HEK293T (cell line): ENCODE measurements around the gene ANK2.

ENCODE experiments used
- CTCF ChIA-PET: fragments of 350-600 bp; formaldehyde crosslinking; extraction: SDS; loops from one replicate; lab custom pipeline; 2021; ENCODE audit warnings: antibody characterized with exemption, inconsistent platforms; lab: Yijun Ruan, JAX
- POLR2A ChIA-PET: fragments of 350-600 bp; formaldehyde crosslinking; extraction: SDS; loops from one replicate; lab custom pipeline; 2020; ENCODE audit warnings: antibody characterized with exemption, inconsistent platforms; lab: Yijun Ruan, JAX
- DNase-seq: peaks from one replicate; pipeline ENCODE4 v3.0.0; 2012; ENCODE audit warnings: mixed read lengths; ENCODE audit errors: extremely low spot score
- ARNT ChIP-seq: fragments of 450-650 bp; IDR thresholded peaks from 2 replicates; pipeline ENCODE4 v1.6.1; 2017; ENCODE audit warnings: mild to moderate bottlenecking
- BHLHE40 ChIP-seq: fragments of 450-650 bp; IDR thresholded peaks from 2 replicates; pipeline ENCODE4 v1.6.1; 2016; ENCODE audit warnings: mild to moderate bottlenecking, moderate library complexity, borderline replicate concordance
- CTBP1 ChIP-seq: fragments of 450-650 bp; IDR thresholded peaks from 2 replicates; pipeline ENCODE4 v1.6.1; 2016; ENCODE audit warnings: borderline replicate concordance
- ELF4 ChIP-seq: fragments of 450-650 bp; IDR thresholded peaks from 2 replicates; pipeline ENCODE4 v1.6.1; 2017; ENCODE audit warnings: antibody characterized with exemption
- FOXA1 ChIP-seq: fragments of 450-650 bp; IDR thresholded peaks from 2 replicates; pipeline ENCODE4 v1.6.1; 2016; ENCODE audit warnings: mild to moderate bottlenecking
- FOXK2 ChIP-seq: fragments of 450-650 bp; IDR thresholded peaks from 2 replicates; pipeline ENCODE4 v1.6.1; 2016; ENCODE audit warnings: mild to moderate bottlenecking
- FOXM1 ChIP-seq: fragments of 450-650 bp; IDR thresholded peaks from 2 replicates; pipeline ENCODE4 v1.6.1; 2017; ENCODE audit warnings: mild to moderate bottlenecking, borderline replicate concordance
- HDGF ChIP-seq: fragments of 450-650 bp; IDR thresholded peaks from 2 replicates; pipeline ENCODE4 v1.6.1; 2017; ENCODE audit warnings: antibody characterized with exemption, borderline replicate concordance
- L3MBTL2 ChIP-seq: fragments of 450-650 bp; conservative IDR thresholded peaks from 2 replicates; pipeline ENCODE4 v1.6.1; 2016; ENCODE audit warnings: mild to moderate bottlenecking
- LEF1 ChIP-seq: fragments of 450-650 bp; IDR thresholded peaks from 2 replicates; pipeline ENCODE4 v1.6.1; 2017; ENCODE audit warnings: mild to moderate bottlenecking, borderline replicate concordance
- NFRKB ChIP-seq: fragments of 450-650 bp; IDR thresholded peaks from 2 replicates; pipeline ENCODE4 v1.6.1; 2016; ENCODE audit warnings: mild to moderate bottlenecking, moderate library complexity
- PKNOX1 ChIP-seq: fragments of 450-650 bp; IDR thresholded peaks from 2 replicates; pipeline ENCODE4 v1.6.1; 2016
- SP1 ChIP-seq: fragments of 450-650 bp; IDR thresholded peaks from 2 replicates; pipeline ENCODE4 v1.6.1; 2017
- SUZ12 ChIP-seq: fragments of 450-650 bp; IDR thresholded peaks from 2 replicates; pipeline ENCODE4 v1.6.1; 2016; ENCODE audit warnings: mild to moderate bottlenecking
- TARDBP ChIP-seq: fragments of 450-650 bp; IDR thresholded peaks from 2 replicates; pipeline ENCODE4 v1.6.1; 2016
- ZNF384 ChIP-seq: fragments of 450-650 bp; IDR thresholded peaks from 2 replicates; pipeline ENCODE4 v1.6.1; 2016

ANK2 gene

GRCh38 chr4:113154281-113154680 lies 104.8 kb downstream of the ANK2 start:
- CTCF ChIA-PET: interaction anchor here (1.4 kb wide), 1 partner anchor 24 kb away, joined by 3 read pairs; no protein-coding TSS in a partner anchor
- POLR2A ChIA-PET: no interaction called here

GRCh38 chr4:113157086-113157857 lies 107.8 kb downstream of the ANK2 start:
- TF ChIP-seq NFRKB (no peak), CTBP1 (no peak), TARDBP (no peak), FOXA1 (no peak), ELF4 (no peak), L3MBTL2 (no peak), FOXM1 (no peak)
- POLR2A ChIA-PET: interaction anchor here (1.1 kb wide), 1 partner anchor 10 kb away, joined by 3 read pairs; no protein-coding TSS in a partner anchor
- CTCF ChIA-PET: no interaction called here
- DNase-seq: no peak

More at GRCh38 chr4:113154281-113154680, 104.8 kb downstream of the ANK2 start:
- no peak for TF ChIP-seq TARDBP
- TF ChIP-seq PKNOX1: no peak
- TF ChIP-seq FOXA1: no peak
- no peak for TF ChIP-seq BHLHE40
- no peak for TF ChIP-seq CTBP1
- TF ChIP-seq L3MBTL2: no peak
- TF ChIP-seq ARNT: no peak
- TF ChIP-seq SUZ12: no peak
- no peak for TF ChIP-seq FOXM1
- no peak for TF ChIP-seq FOXK2
- TF ChIP-seq LEF1: no peak
- no peak for TF ChIP-seq ELF4
- TF ChIP-seq SP1: no peak
- no peak for TF ChIP-seq NFRKB
- TF ChIP-seq HDGF: no peak
- no peak for TF ChIP-seq ZNF384
- DNase-seq: no peak

- ChIA-PET POLR2A (no interaction called here), CTCF (no interaction called here)
- DNase-seq: no peak
- TF ChIP-seq FOXK2 (no peak), HDGF (no peak), FOXM1 (no peak), LEF1 (no peak), ELF4 (no peak), PKNOX1 (no peak), ARNT (no peak), CTBP1 (no peak), FOXA1 (no peak)
Observed at GRCh38 chr4:113159942-113160545, 110.6 kb downstream of the ANK2 start.

DNA sequence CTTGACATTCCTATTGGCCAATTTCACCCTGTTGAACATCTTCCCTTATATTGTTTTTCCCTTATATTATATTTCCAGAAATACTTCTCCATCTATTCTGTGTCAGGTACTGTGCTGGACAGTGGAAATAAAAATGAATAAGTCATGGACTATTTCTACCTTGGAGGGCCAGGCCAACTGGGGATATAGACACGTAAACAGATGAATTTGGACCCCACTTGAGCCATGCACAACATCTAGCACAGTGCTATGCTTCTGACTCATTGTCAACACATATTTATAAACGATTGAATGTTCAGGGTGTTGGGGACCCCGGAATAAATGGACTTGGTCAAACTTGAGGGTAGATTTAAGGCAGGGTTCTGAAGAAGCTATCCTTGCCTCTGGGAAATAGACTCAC lies 111.1 kb downstream of the ANK2 start:
- no peak for TF ChIP-seq BHLHE40
- no peak for TF ChIP-seq PKNOX1
- TF ChIP-seq SP1: no peak
- TF ChIP-seq NFRKB: no peak
- no peak for TF ChIP-seq FOXM1
- no peak for TF ChIP-seq ELF4
- no peak for TF ChIP-seq TARDBP
- TF ChIP-seq L3MBTL2: no peak
- no peak for TF ChIP-seq ZNF384
- TF ChIP-seq FOXA1: no peak
- DNase-seq: no peak
- ChIA-PET CTCF (no interaction called here), POLR2A (no interaction called here)

DNA sequence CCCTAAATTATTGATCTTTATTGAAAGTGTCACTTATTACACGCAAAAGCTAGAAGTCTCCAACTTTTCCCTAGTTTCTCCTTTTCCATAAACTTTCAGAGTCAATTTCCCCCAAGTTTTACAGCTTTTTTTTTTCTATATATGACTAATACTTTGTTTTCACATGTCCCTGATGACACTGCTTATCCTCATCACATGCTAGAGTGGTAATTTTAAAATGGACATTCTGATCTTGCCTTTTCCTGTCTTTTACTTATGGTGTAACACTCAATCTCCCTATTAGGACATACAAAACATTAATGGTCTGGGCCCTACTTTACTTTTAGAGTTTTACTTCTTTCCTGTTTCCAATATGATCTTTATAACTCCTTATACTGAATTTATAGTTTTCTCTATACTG lies 112.6 kb downstream of the ANK2 start:
- no peak for TF ChIP-seq FOXK2
- no peak for TF ChIP-seq ZNF384
- no peak for TF ChIP-seq ELF4
- TF ChIP-seq ARNT: no peak
- no peak for TF ChIP-seq BHLHE40
- TF ChIP-seq PKNOX1: no peak
- no peak for TF ChIP-seq HDGF
- no peak for TF ChIP-seq FOXM1
- no peak for TF ChIP-seq SP1
- no peak for TF ChIP-seq SUZ12
- no peak for TF ChIP-seq FOXA1
- TF ChIP-seq CTBP1: no peak
- TF ChIP-seq NFRKB: no peak
- TF ChIP-seq L3MBTL2: no peak
- no peak for TF ChIP-seq TARDBP
- ChIA-PET CTCF (no interaction called here), POLR2A (no interaction called here)
- no peak for DNase-seq
